Calu3 (cell line): Measurements from ENCODE around the gene NHERF2. TPM values are rescaled to one million over a fixed set of nuclear protein-coding genes. Genes with fewer than 3 reads are reported as not detected.

Experiments used
- BruUV-seq: library from RNA; stranded (reverse); fragments of 400-500 nt; replicated peaks from 2 replicates; lab custom pipeline; 2021; lab: Mats Ljungman, UMichigan
- CTCF ChIA-PET: fragments of 300-600 bp; sonication (Branson Sonifier 250); formaldehyde crosslinking; loops from one replicate; lab custom pipeline; 2022; ENCODE audit warnings: antibody characterized with exemption; lab: Charles Lee
- DNase-seq: peaks from one replicate; pipeline ENCODE4 v3.0.0; 2022
- H3K27ac Mint-ChIP-seq: one replicate; pipeline ENCODE4 v1.8.0; 2022; ENCODE audit warnings: mixed read lengths; ENCODE audit not compliant: unreplicated experiment
- H3K27me3 Mint-ChIP-seq: one replicate; pipeline ENCODE4 v1.8.0; 2022; ENCODE audit warnings: mixed read lengths; ENCODE audit not compliant: unreplicated experiment
- H3K36me3 Mint-ChIP-seq: one replicate; pipeline ENCODE4 v1.8.0; 2022; ENCODE audit warnings: mild to moderate bottlenecking, moderate library complexity, mixed read lengths; ENCODE audit not compliant: insufficient read depth, unreplicated experiment
- H3K4me1 Mint-ChIP-seq: one replicate; pipeline ENCODE4 v1.8.0; 2022; ENCODE audit warnings: mild to moderate bottlenecking, low read depth, mixed read lengths; ENCODE audit not compliant: unreplicated experiment
- H3K4me3 Mint-ChIP-seq: one replicate; pipeline ENCODE4 v1.8.0; 2022; ENCODE audit warnings: mild to moderate bottlenecking, low read depth, moderate library complexity, mixed read lengths; ENCODE audit not compliant: unreplicated experiment
- H3K9me3 Mint-ChIP-seq: one replicate; pipeline ENCODE4 v1.8.0; 2022; ENCODE audit warnings: low read depth, mixed read lengths; ENCODE audit not compliant: unreplicated experiment
- intact Hi-C: fragments of 100-400 bp; cut with micrococcal nuclease; formaldehyde crosslinking; loops from one replicate; pipeline ENCODE4 v1.10.0; 2022; ENCODE audit not compliant: unreplicated experiment
- total RNA-seq: library from RNA; stranded (reverse); gene quantifications from 2 replicates; pipeline ENCODE4 v1.2.3, GENCODE V29; 2022
- TF ChIP-seq, protein P1 (sequence below): fragments of 200-600 bp; IDR thresholded peaks from one replicate; pipeline ENCODE4 v1.8.0; 2022; ENCODE audit warnings: antibody characterized with exemption; ENCODE audit not compliant: unreplicated experiment

The NHERF2 gene
- total RNA-seq, 1 experiment from 2014 or later, result 15.7 TPM

GRCh38 chr16:2078691-2079090 is 52.0 kb downstream of the NHERF2 start:
- DNase-seq, result no peak
- TF ChIP-seq, protein P1, sequence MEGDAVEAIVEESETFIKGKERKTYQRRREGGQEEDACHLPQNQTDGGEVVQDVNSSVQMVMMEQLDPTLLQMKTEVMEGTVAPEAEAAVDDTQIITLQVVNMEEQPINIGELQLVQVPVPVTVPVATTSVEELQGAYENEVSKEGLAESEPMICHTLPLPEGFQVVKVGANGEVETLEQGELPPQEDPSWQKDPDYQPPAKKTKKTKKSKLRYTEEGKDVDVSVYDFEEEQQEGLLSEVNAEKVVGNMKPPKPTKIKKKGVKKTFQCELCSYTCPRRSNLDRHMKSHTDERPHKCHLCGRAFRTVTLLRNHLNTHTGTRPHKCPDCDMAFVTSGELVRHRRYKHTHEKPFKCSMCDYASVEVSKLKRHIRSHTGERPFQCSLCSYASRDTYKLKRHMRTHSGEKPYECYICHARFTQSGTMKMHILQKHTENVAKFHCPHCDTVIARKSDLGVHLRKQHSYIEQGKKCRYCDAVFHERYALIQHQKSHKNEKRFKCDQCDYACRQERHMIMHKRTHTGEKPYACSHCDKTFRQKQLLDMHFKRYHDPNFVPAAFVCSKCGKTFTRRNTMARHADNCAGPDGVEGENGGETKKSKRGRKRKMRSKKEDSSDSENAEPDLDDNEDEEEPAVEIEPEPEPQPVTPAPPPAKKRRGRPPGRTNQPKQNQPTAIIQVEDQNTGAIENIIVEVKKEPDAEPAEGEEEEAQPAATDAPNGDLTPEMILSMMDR, result no peak
- Mint-ChIP-seq H3K4me3 (no peak overlapping the region), H3K4me1 (no peaks in the 10 kb centered on the region), H3K27ac (no peak overlapping the region), H3K27me3 (no peaks in the 10 kb centered on the region), H3K9me3 (no peaks in the 10 kb centered on the region), H3K36me3 (peaks cover 57% of the 10 kb centered on the region)
- CTCF ChIA-PET, result no interaction called here
- intact Hi-C loops, result no loop called here
- no TSS peak for BruUV-seq

DNA sequence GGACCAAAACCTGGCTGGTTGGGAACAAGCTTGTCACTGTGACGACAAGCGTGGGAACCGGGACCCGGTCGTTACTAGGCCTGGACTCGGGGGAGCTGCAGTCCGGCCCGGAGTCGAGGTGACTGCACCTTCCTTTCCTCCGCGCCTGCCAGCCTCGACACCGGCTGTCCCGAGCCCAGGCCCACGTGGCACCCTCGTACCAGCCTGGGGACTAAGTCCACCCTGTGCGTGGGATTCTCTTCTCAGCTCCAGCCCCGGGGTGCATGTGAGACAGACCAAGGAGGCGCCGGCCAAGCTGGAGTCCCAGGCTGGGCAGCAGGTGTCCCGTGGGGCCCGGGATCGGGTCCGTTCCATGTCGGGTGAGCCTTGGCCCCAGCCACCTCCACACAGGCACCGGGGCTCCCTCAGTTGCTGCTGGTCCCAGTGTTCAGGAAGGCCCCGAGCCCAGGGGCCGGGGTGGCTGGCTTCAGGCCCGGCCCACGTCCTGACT is 52.7 kb downstream of the NHERF2 start:
- no peaks in the 10 kb centered on the region for H3K9me3 Mint-ChIP-seq
- peaks cover 58% of the 10 kb centered on the region for H3K36me3 Mint-ChIP-seq
- H3K4me3 Mint-ChIP-seq, result no peak overlapping the region
- H3K4me1 Mint-ChIP-seq, result no peaks in the 10 kb centered on the region
- no peak overlapping the region for H3K27ac Mint-ChIP-seq
- no peaks in the 10 kb centered on the region for H3K27me3 Mint-ChIP-seq
- no TSS peak for BruUV-seq
- intact Hi-C loops, result no loop called here
- CTCF ChIA-PET, result no interaction called here
- DNase-seq, result no peak
- TF ChIP-seq, protein P1, result no peak

GRCh38 chr16:2079991-2080390 is 53.3 kb downstream of the NHERF2 start:
- Mint-ChIP-seq H3K27ac (no peak overlapping the region), H3K9me3 (no peaks in the 10 kb centered on the region), H3K27me3 (no peaks in the 10 kb centered on the region), H3K4me1 (no peaks in the 10 kb centered on the region), H3K36me3 (peaks cover 55% of the 10 kb centered on the region), H3K4me3 (no peak overlapping the region)
- CTCF ChIA-PET, result no interaction called here
- DNase-seq, result no peak
- TF ChIP-seq, protein P1, result no peak
- intact Hi-C loops, result no loop called here
- no TSS peak for BruUV-seq

GRCh38 chr16:2081201-2082084 is 54.7 kb downstream of the NHERF2 start:
- Mint-ChIP-seq H3K27ac (no peak overlapping the region), H3K4me1 (no peaks in the 10 kb centered on the region), H3K9me3 (no peaks in the 10 kb centered on the region), H3K27me3 (no peaks in the 10 kb centered on the region), H3K4me3 (no peak overlapping the region), H3K36me3 (peaks cover 55% of the 10 kb centered on the region)
- TF ChIP-seq, protein P1, result no peak
- intact Hi-C loops, result no loop called here
- CTCF ChIA-PET, result interaction anchor here (0.7 kb wide), 1 partner anchor 59 kb away, joined by 3 read pairs; no protein-coding TSS in a partner anchor
- DNase-seq, result no peak
- BruUV-seq, result no TSS peak
